Measurements from ENCODE around the gene TMEM273.

TMEM273 gene

GRCh38 chr10:49183596-49184542 is 4.3 kb downstream of the TMEM273 start:
- Histone ChIP-seq H3K56ac (ENCODE audit: low read length) (no peak overlapping the region), H2AK5ac (ENCODE audit: low read length) (no peak overlapping the region), H3K79me1 (ENCODE audit: low read length) (no peaks in the 10 kb centered on the region), H3K27me3 (ENCODE audit: insufficient read depth, low read length, poor library complexity) (no peaks in the 10 kb centered on the region), H3K23ac (ENCODE audit: low read length) (no peak overlapping the region), H3K79me2 (ENCODE audit: control insufficient read depth, insufficient read depth, low read length) (no peaks in the 10 kb centered on the region), H2BK120ac (ENCODE audit: low read depth, low read length) (no peak overlapping the region), H3K4ac (ENCODE audit: low read depth, low read length) (no peak overlapping the region), H3K36me3 (ENCODE audit: control insufficient read depth, insufficient read depth, low read length) (no peaks in the 10 kb centered on the region), H2BK5ac (ENCODE audit: low read length) (no peak overlapping the region), H3K4me1 (ENCODE audit: control insufficient read depth, low read depth, low read length) (no peaks in the 10 kb centered on the region), H4K8ac (ENCODE audit: low read depth, low read length) (no peak overlapping the region), H3K4me2 (ENCODE audit: low read length) (no peak overlapping the region), H3K18ac (ENCODE audit: low read length) (no peak overlapping the region), H3K9ac (ENCODE audit: low read length) (no peak overlapping the region), H2BK15ac (replicated peaks; ENCODE audit: low read depth) (no peak overlapping the region), H4K5ac (ENCODE audit: low read length) (no peak overlapping the region), H3K27ac (ENCODE audit: low read depth, low read length) (no peak overlapping the region), H3K4me3 (ENCODE audit: low read length) (no peak overlapping the region)
- WGBS (ENCODE audit: extremely low coverage, insufficient coverage, low lambda C conversion rate): no CpG with 5 or more reads among the region's 5 CpGs
- no peak for DNase-seq

GRCh38 chr10:49182776-49183175 is 5.4 kb downstream of the TMEM273 start:
- no peak overlapping the region for H4K8ac ChIP-seq (ENCODE audit: low read depth, low read length)
- no peaks in the 10 kb centered on the region for H3K27me3 ChIP-seq (ENCODE audit: insufficient read depth, low read length, poor library complexity)
- H3K79me1 ChIP-seq (ENCODE audit: low read length): no peaks in the 10 kb centered on the region
- no peak overlapping the region for H2AK5ac ChIP-seq (ENCODE audit: low read length)
- no peaks in the 10 kb centered on the region for H3K36me3 ChIP-seq (ENCODE audit: control insufficient read depth, insufficient read depth, low read length)
- no peak overlapping the region for H2BK15ac ChIP-seq (replicated peaks; ENCODE audit: low read depth)
- no peak overlapping the region for H2BK120ac ChIP-seq (ENCODE audit: low read depth, low read length)
- no peak overlapping the region for H3K18ac ChIP-seq (ENCODE audit: low read length)
- H2BK5ac ChIP-seq (ENCODE audit: low read length): no peak overlapping the region
- H4K5ac ChIP-seq (ENCODE audit: low read length): no peak overlapping the region
- H3K23ac ChIP-seq (ENCODE audit: low read length): no peak overlapping the region
- no peak overlapping the region for H3K4me3 ChIP-seq (ENCODE audit: low read length)
- H3K4ac ChIP-seq (ENCODE audit: low read depth, low read length): no peak overlapping the region
- H3K56ac ChIP-seq (ENCODE audit: low read length): no peak overlapping the region
- WGBS (ENCODE audit: extremely low coverage, insufficient coverage, low lambda C conversion rate): no CpG with 5 or more reads among the region's 4 CpGs
- H3K4me2 ChIP-seq (ENCODE audit: low read length): no peak overlapping the region
- H3K27ac ChIP-seq (ENCODE audit: low read depth, low read length): no peak overlapping the region
- DNase-seq: no peak
- no peaks in the 10 kb centered on the region for H3K4me1 ChIP-seq (ENCODE audit: control insufficient read depth, low read depth, low read length)
- H3K9ac ChIP-seq (ENCODE audit: low read length): no peak overlapping the region
- H3K79me2 ChIP-seq (ENCODE audit: control insufficient read depth, insufficient read depth, low read length): no peaks in the 10 kb centered on the region

GRCh38 chr10:49180444-49180860 is 7.7 kb downstream of the TMEM273 start:
- Histone ChIP-seq H3K36me3 (ENCODE audit: control insufficient read depth, insufficient read depth, low read length) (no peaks in the 10 kb centered on the region), H2AK5ac (ENCODE audit: low read length) (no peak overlapping the region), H3K79me1 (ENCODE audit: low read length) (no peaks in the 10 kb centered on the region), H3K4me1 (ENCODE audit: control insufficient read depth, low read depth, low read length) (no peaks in the 10 kb centered on the region), H3K27ac (ENCODE audit: low read depth, low read length) (no peak overlapping the region), H3K9ac (ENCODE audit: low read length) (no peak overlapping the region), H2BK5ac (ENCODE audit: low read length) (no peak overlapping the region), H3K4me3 (ENCODE audit: low read length) (no peak overlapping the region), H3K4ac (ENCODE audit: low read depth, low read length) (no peak overlapping the region), H3K79me2 (ENCODE audit: control insufficient read depth, insufficient read depth, low read length) (no peaks in the 10 kb centered on the region), H3K4me2 (ENCODE audit: low read length) (no peak overlapping the region), H3K18ac (ENCODE audit: low read length) (no peak overlapping the region), H4K8ac (ENCODE audit: low read depth, low read length) (no peak overlapping the region), H3K56ac (ENCODE audit: low read length) (no peak overlapping the region), H2BK120ac (ENCODE audit: low read depth, low read length) (no peak overlapping the region), H2BK15ac (replicated peaks; ENCODE audit: low read depth) (no peak overlapping the region), H3K23ac (ENCODE audit: low read length) (no peak overlapping the region), H3K27me3 (ENCODE audit: insufficient read depth, low read length, poor library complexity) (no peaks in the 10 kb centered on the region), H4K5ac (ENCODE audit: low read length) (no peak overlapping the region)
- no peak for DNase-seq
- WGBS (ENCODE audit: extremely low coverage, insufficient coverage, low lambda C conversion rate): no CpG with 5 or more reads among the region's 3 CpGs

- Histone ChIP-seq H4K8ac (ENCODE audit: low read depth, low read length) (no peak overlapping the region), H3K36me3 (ENCODE audit: control insufficient read depth, insufficient read depth, low read length) (no peaks in the 10 kb centered on the region), H3K18ac (ENCODE audit: low read length) (no peak overlapping the region), H3K56ac (ENCODE audit: low read length) (no peak overlapping the region), H4K5ac (ENCODE audit: low read length) (no peak overlapping the region), H2BK5ac (ENCODE audit: low read length) (no peak overlapping the region), H3K4ac (ENCODE audit: low read depth, low read length) (no peak overlapping the region), H3K9ac (ENCODE audit: low read length) (no peak overlapping the region), H3K23ac (ENCODE audit: low read length) (no peak overlapping the region), H3K79me1 (ENCODE audit: low read length) (no peaks in the 10 kb centered on the region), H3K27me3 (ENCODE audit: insufficient read depth, low read length, poor library complexity) (no peaks in the 10 kb centered on the region), H3K27ac (ENCODE audit: low read depth, low read length) (no peak overlapping the region), H2BK15ac (replicated peaks; ENCODE audit: low read depth) (no peak overlapping the region), H2AK5ac (ENCODE audit: low read length) (no peak overlapping the region), H3K4me3 (ENCODE audit: low read length) (no peak overlapping the region), H3K4me1 (ENCODE audit: control insufficient read depth, low read depth, low read length) (no peaks in the 10 kb centered on the region), H3K4me2 (ENCODE audit: low read length) (no peak overlapping the region), H2BK120ac (ENCODE audit: low read depth, low read length) (no peak overlapping the region), H3K79me2 (ENCODE audit: control insufficient read depth, insufficient read depth, low read length) (no peaks in the 10 kb centered on the region)
- no CpG with 5 or more reads among the region's 10 CpGs for WGBS (ENCODE audit: extremely low coverage, insufficient coverage, low lambda C conversion rate)
- no peak for DNase-seq
Measured at GRCh38 chr10:49179699-49180443, 8.3 kb downstream of the TMEM273 start.

- H3K27me3 ChIP-seq (ENCODE audit: insufficient read depth, low read length, poor library complexity): no peaks in the 10 kb centered on the region
- no CpG with 5 or more reads among the region's 6 CpGs for WGBS (ENCODE audit: extremely low coverage, insufficient coverage, low lambda C conversion rate)
- H2BK5ac ChIP-seq (ENCODE audit: low read length): no peak overlapping the region
- H2BK120ac ChIP-seq (ENCODE audit: low read depth, low read length): no peak overlapping the region
- no peak overlapping the region for H3K4ac ChIP-seq (ENCODE audit: low read depth, low read length)
- no peak overlapping the region for H3K9ac ChIP-seq (ENCODE audit: low read length)
- DNase-seq: no peak
- no peak overlapping the region for H2BK15ac ChIP-seq (replicated peaks; ENCODE audit: low read depth)
- H4K5ac ChIP-seq (ENCODE audit: low read length): no peak overlapping the region
- no peak overlapping the region for H2AK5ac ChIP-seq (ENCODE audit: low read length)
- no peak overlapping the region for H3K4me3 ChIP-seq (ENCODE audit: low read length)
- H3K18ac ChIP-seq (ENCODE audit: low read length): no peak overlapping the region
- no peak overlapping the region for H3K27ac ChIP-seq (ENCODE audit: low read depth, low read length)
- H3K36me3 ChIP-seq (ENCODE audit: control insufficient read depth, insufficient read depth, low read length): no peaks in the 10 kb centered on the region
- H3K79me1 ChIP-seq (ENCODE audit: low read length): no peaks in the 10 kb centered on the region
- H4K8ac ChIP-seq (ENCODE audit: low read depth, low read length): no peak overlapping the region
- H3K23ac ChIP-seq (ENCODE audit: low read length): no peak overlapping the region
- H3K56ac ChIP-seq (ENCODE audit: low read length): no peak overlapping the region
- no peaks in the 10 kb centered on the region for H3K4me1 ChIP-seq (ENCODE audit: control insufficient read depth, low read depth, low read length)
- no peaks in the 10 kb centered on the region for H3K79me2 ChIP-seq (ENCODE audit: control insufficient read depth, insufficient read depth, low read length)
- H3K4me2 ChIP-seq (ENCODE audit: low read length): no peak overlapping the region
Measured at GRCh38 chr10:49178489-49179471, 9.4 kb downstream of the TMEM273 start.

All from mesendoderm (in vitro differentiated cells).